B cell (primary cell): ENCODE data around the gene BHLHE41. TPM values are rescaled to one million over a fixed set of nuclear protein-coding genes. Genes with fewer than 3 reads are reported as not detected.

Source experiments
- ATAC-seq: fragments of 200-7000 bp; cut with Tn5 transposase; one replicate; pipeline ENCODE4 v1.10.0; 2021; ENCODE audit warnings: low read depth, mild to moderate bottlenecking, moderate number of reproducible peaks, moderate library complexity
- CTCF ChIA-PET: fragments of 350-600 bp; sonication (Branson Sonifier 250); formaldehyde crosslinking; loops from one replicate; lab custom pipeline; 2021; ENCODE audit warnings: antibody characterized with exemption, inconsistent platforms; lab: Charles Lee
- POLR2A ChIA-PET: fragments of 350-600 bp; sonication (Branson Sonifier 250); formaldehyde crosslinking; loops from one replicate; lab custom pipeline; 2021; ENCODE audit warnings: antibody characterized with exemption; lab: Charles Lee
- DNase-seq: peaks from one replicate; pipeline ENCODE4 v3.0.0; 2013
- H2AFZ ChIP-seq: 2 replicates; pipeline ENCODE4 v1.6.1; 2012; ENCODE audit warnings: mild to moderate bottlenecking, low read depth, low read length; ENCODE audit not compliant: insufficient read depth, poor library complexity, severe bottlenecking
- H3K27ac ChIP-seq, 2 donors: 1 replicate in 1 of 2; 2 replicates in 1 of 2; pipeline ENCODE4 v1.5.1; 2012 to 2013; ENCODE audit warnings: low read length in 2 of 2, mild to moderate bottlenecking in 2 of 2, moderate library complexity in 1 of 2
- H3K27me3 ChIP-seq, 4 experiments: fragments of 200-600 bp in 1 of 4; sonication (generic) in 1 of 4; replicated peaks in 1 of 4; 1 replicate in 2 of 4; 2 replicates in 2 of 4; pipeline versions ENCODE4 v1.6.1 to v1.7.0; 2013 to 2016; ENCODE audit warnings: low read length in 3 of 4, mild to moderate bottlenecking in 2 of 4, mixed read lengths in 1 of 4, moderate library complexity in 1 of 4; ENCODE audit not compliant: insufficient read depth in 4 of 4, control insufficient read depth in 3 of 4; ENCODE audit errors: control extremely low read depth in 1 of 4
- H3K36me3 ChIP-seq, 2 experiments: replicated peaks in 1 of 2; 1 replicate in 1 of 2; 2 replicates in 1 of 2; pipeline versions ENCODE4 v1.6.1 to v1.7.1; 2013; ENCODE audit warnings: low read length in 1 of 2; ENCODE audit not compliant: insufficient read depth in 2 of 2, control insufficient read depth in 1 of 2; ENCODE audit errors: control extremely low read depth in 1 of 2, extremely low read depth in 1 of 2
- H3K4me1 ChIP-seq, 2 donors: fragments of 200-600 bp in 1 of 2; sonication (generic) in 1 of 2; 1 replicate in 1 of 2; 2 replicates in 1 of 2; pipeline versions ENCODE4 v1.5.1 to v1.6.1; 2013 to 2017; ENCODE audit warnings: low read length in 2 of 2; ENCODE audit not compliant: control insufficient read depth in 2 of 2, insufficient read depth in 2 of 2
- H3K4me2 ChIP-seq: replicated peaks from 2 replicates; pipeline ENCODE3; 2012; ENCODE audit warnings: mild to moderate bottlenecking, low read depth, low read length; ENCODE audit not compliant: poor library complexity, severe bottlenecking
- H3K4me3 ChIP-seq, 5 experiments: fragments of 200-600 bp in 1 of 5; sonication (generic) in 1 of 5; 1 replicate in 3 of 5; 2 replicates in 2 of 5; pipeline versions ENCODE4 v1.5.1 to v1.7.0; 2011 to 2016; ENCODE audit warnings: low read length in 4 of 5, mild to moderate bottlenecking in 4 of 5, low read depth in 2 of 5, control low read depth in 1 of 5, moderate library complexity in 1 of 5; ENCODE audit not compliant: insufficient read depth in 1 of 5; ENCODE audit errors: control extremely low read depth in 1 of 5, extremely low read depth in 1 of 5
- H3K79me2 ChIP-seq: fragments of 200-600 bp; sonication (generic); one replicate; pipeline ENCODE4 v1.6.0; 2016; ENCODE audit warnings: low read length; ENCODE audit not compliant: control insufficient read depth, insufficient read depth
- H3K9ac ChIP-seq: fragments of 200-600 bp; sonication (generic); 2 replicates; pipeline ENCODE4 v1.6.1; 2017; ENCODE audit warnings: mild to moderate bottlenecking, low read length, moderate library complexity
- H3K9me3 ChIP-seq, 3 donors: one replicate each; pipeline versions ENCODE4 v1.6.1 to v1.7.1; 2013; ENCODE audit warnings: low read length in 2 of 3; ENCODE audit not compliant: control insufficient read depth in 2 of 3, insufficient read depth in 1 of 3; ENCODE audit errors: control extremely low read depth in 1 of 3
- H4K20me1 ChIP-seq: 2 replicates; pipeline ENCODE4 v1.6.0; 2012; ENCODE audit warnings: mild to moderate bottlenecking, low read length; ENCODE audit not compliant: insufficient read depth, control insufficient read depth, poor library complexity, severe bottlenecking
- H3K27ac Mint-ChIP-seq: one replicate; pipeline ENCODE4 v1.8.0; 2021; ENCODE audit warnings: mixed read lengths
- H3K27me3 Mint-ChIP-seq: one replicate; pipeline ENCODE4 v1.8.0; 2021; ENCODE audit warnings: mixed read lengths
- H3K4me1 Mint-ChIP-seq: one replicate; pipeline ENCODE4 v1.8.0; 2021; ENCODE audit warnings: mixed read lengths
- H3K4me3 Mint-ChIP-seq: one replicate; pipeline ENCODE4 v1.8.0; 2021; ENCODE audit warnings: mixed read lengths
- H3K9me3 Mint-ChIP-seq: one replicate; pipeline ENCODE4 v1.8.0; 2022; ENCODE audit warnings: mixed read lengths; ENCODE audit not compliant: insufficient read depth
- EZH2 ChIP-seq: IDR thresholded peaks from 2 replicates; pipeline ENCODE4 v1.6.1; 2012; ENCODE audit warnings: borderline replicate concordance, low read depth, mild to moderate bottlenecking, moderate library complexity, low read length; ENCODE audit not compliant: insufficient read depth, poor library complexity, severe bottlenecking
- WGBS: methylation state at CpG from one replicate; pipeline ENCODE4 v1.1.5; 2013; ENCODE audit warnings: missing lambda C conversion rate; ENCODE audit not compliant: insufficient coverage; 5-methylcytosine and 5-hydroxymethylcytosine counted together
- intact Hi-C: fragments of 100-400 bp; cut with micrococcal nuclease; formaldehyde crosslinking; loops from one replicate; pipeline ENCODE4 v1.10.0; 2022
- polyA plus RNA-seq: library from polyadenylated mRNA; depleted of rRNA; stranded (reverse); fragments of >200 nt; gene quantifications from 2 replicates; pipeline ENCODE4 v1.2.3, GENCODE V29; 2012
- total RNA-seq, 2 donors: library from RNA; stranded (reverse); fragments of 120-200 nt in 1 of 2; gene quantifications; 1 replicate in 1 of 2; 2 replicates in 1 of 2; pipeline versions ENCODE4 v1.2.3 to v1.2.4, GENCODE V29; 2013 to 2022
- TF ChIP-seq, protein P1 (sequence below): fragments of 200-600 bp; IDR thresholded peaks from one replicate; pipeline ENCODE4 v1.8.0; 2022; ENCODE audit warnings: antibody characterized with exemption, mild to moderate bottlenecking

BHLHE41 gene
- total and polyA plus RNA-seq, 2 donors (not counting 1 experiment from before 2014, with no cell fraction given): 12.0 to 57.2 TPM

DNA sequence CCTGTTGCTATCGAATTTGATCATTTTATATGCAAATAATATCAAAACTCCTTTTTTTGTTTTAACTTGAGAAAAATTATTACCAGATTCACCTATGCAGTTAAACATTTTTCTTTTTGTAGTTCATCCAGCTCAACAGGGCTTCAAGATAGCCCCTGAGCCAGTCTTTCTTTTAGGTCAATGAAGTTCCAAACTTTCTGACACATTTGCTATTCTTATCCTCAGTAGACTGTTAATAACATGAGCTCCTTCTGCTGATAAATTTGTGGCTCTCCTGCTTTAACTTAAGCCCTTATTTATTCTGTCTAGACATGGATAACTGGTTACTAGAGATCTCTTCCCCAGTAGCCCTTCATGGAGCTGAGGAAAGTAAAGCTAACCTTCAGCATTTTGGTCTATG, 37.3 kb upstream of the BHLHE41 start:
- ChIA-PET POLR2A (interaction anchor here (0.7 to 1.7 kb wide), 3 partner anchors 33 to 39 kb away, joined by 3 to 7 read pairs (median 4); partner anchors contain the start of genes BHLHE41 and SSPN), CTCF (interaction anchor here (0.7 to 3.8 kb wide), 3 partner anchors 39 to 468 kb away, joined by 3 to 12 read pairs (median 7); no protein-coding TSS in a partner anchor)
- Histone ChIP-seq H3K36me3 (no peaks in the 10 kb centered on the region), H2AFZ (no peak overlapping the region), H3K79me2 (no peaks in the 10 kb centered on the region), H3K9ac (no peak overlapping the region), H3K4me1 (peaks cover 52 to 60% of the 10 kb centered on the region in 2 donors), H3K27ac (no peak overlapping the region), H3K4me3 (no peak overlapping the region), H3K27me3 (no peaks in the 10 kb centered on the region), H3K9me3 (peaks cover 0 to 4% (median 0%) of the 10 kb centered on the region in 3 donors), H4K20me1 (no peaks in the 10 kb centered on the region), H3K4me2 (peak overlapping the region; percentile 22)
- H3K4me1 Mint-ChIP-seq: peaks cover 63% of the 10 kb centered on the region
- no peak for ATAC-seq
- H3K27ac Mint-ChIP-seq: peak overlapping the region; percentile 51
- DNase-seq: no peak
- no peak for TF ChIP-seq EZH2
- TF ChIP-seq, protein P1, sequence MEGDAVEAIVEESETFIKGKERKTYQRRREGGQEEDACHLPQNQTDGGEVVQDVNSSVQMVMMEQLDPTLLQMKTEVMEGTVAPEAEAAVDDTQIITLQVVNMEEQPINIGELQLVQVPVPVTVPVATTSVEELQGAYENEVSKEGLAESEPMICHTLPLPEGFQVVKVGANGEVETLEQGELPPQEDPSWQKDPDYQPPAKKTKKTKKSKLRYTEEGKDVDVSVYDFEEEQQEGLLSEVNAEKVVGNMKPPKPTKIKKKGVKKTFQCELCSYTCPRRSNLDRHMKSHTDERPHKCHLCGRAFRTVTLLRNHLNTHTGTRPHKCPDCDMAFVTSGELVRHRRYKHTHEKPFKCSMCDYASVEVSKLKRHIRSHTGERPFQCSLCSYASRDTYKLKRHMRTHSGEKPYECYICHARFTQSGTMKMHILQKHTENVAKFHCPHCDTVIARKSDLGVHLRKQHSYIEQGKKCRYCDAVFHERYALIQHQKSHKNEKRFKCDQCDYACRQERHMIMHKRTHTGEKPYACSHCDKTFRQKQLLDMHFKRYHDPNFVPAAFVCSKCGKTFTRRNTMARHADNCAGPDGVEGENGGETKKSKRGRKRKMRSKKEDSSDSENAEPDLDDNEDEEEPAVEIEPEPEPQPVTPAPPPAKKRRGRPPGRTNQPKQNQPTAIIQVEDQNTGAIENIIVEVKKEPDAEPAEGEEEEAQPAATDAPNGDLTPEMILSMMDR: no peak
- no peaks in the 10 kb centered on the region for H3K27me3 Mint-ChIP-seq
- WGBS: no CpG with 5 or more reads among the region's 1 CpG
- peak overlapping the region; percentile 14 for H3K4me3 Mint-ChIP-seq
- H3K9me3 Mint-ChIP-seq: no peaks in the 10 kb centered on the region
- intact Hi-C loops: no loop called here

DNA sequence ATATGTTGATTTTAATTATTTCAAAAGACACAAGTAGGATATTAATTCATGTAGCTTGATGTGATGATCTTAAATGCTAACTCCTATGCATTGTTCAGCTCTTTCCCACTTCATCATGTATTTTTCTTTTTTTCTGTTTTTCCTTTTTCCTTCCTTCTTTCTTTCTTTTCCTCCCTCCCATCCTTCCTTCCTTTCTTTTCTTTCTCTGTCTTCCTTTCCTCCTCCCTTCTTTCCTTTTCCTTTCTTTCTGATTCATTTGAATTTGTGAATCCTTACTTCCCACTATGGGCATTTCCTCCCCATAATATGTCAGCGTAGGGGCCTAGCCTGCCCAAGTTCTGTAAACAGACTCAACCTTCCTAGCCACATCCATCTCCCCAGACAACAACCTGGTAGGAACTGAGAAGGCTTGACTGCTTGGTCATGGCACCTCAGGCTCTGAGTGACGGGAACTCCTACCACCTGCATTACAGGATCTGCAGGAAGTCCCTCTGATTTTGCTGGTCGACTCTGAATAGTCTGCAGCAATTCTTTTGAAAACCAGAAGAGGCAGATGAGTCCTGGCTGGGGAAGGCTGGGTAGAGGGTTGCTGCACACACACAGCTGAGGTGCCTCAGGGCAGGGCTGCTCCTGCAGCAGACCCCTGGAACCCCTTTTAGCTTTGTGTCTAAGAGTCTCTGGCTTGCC, 33.4 kb upstream of the BHLHE41 start:
- H3K27me3 Mint-ChIP-seq: no peaks in the 10 kb centered on the region
- DNase-seq (peak; percentile 42), ATAC-seq (no peak)
- intact Hi-C loops: no loop called here
- Histone ChIP-seq H3K79me2 (no peaks in the 10 kb centered on the region), H2AFZ (peak overlapping the region; percentile 50), H3K27ac (peak overlapping the region; percentile 84 to 88), H4K20me1 (no peaks in the 10 kb centered on the region), H3K9me3 (peaks cover 0 to 4% (median 0%) of the 10 kb centered on the region in 3 donors), H3K9ac (no peak overlapping the region), H3K27me3 (no peaks in the 10 kb centered on the region), H3K4me2 (peak overlapping the region; percentile 71), H3K36me3 (no peaks in the 10 kb centered on the region), H3K4me1 (peaks cover 87 to 96% of the 10 kb centered on the region in 2 donors), H3K4me3 (no peak overlapping the region)
- TF ChIP-seq, protein P1: peak; percentile 17
- TF ChIP-seq EZH2: no peak
- POLR2A ChIA-PET: interaction anchor here (6.4 kb wide), 1 partner anchor 35 kb away, joined by 117 read pairs; the partner anchor contains the start of gene BHLHE41
- H3K4me3 Mint-ChIP-seq: peak overlapping the region; percentile 35
- peak overlapping the region; percentile 99 for H3K27ac Mint-ChIP-seq
- H3K4me1 Mint-ChIP-seq: peaks cover 97% of the 10 kb centered on the region
- CTCF ChIA-PET: interaction anchor here (1.1 to 5.2 kb wide), 7 partner anchors 29 to 159 kb away, joined by 3 to 72 read pairs (median 5); partner anchors contain the start of gene BHLHE41
- no peaks in the 10 kb centered on the region for H3K9me3 Mint-ChIP-seq
- WGBS: 40% methylated on average over 2 of the region's 3 CpGs
